Esophagus muscularis mucosa (tissue), 4 donors: Measurements from ENCODE around the gene ZNF169. TPM values are rescaled to one million over a fixed set of nuclear protein-coding genes. Genes with fewer than 3 reads are reported as not detected.
"Not testable (repeated sequence)": the region's sequence is repeated elsewhere in the genome, so short reads cannot be mapped to it uniquely, and the experiment has no call there.

Experiments
- DNase-seq: peaks from one replicate; pipeline ENCODE4 v3.0.0-alpha.2; 2017; ENCODE audit errors: extremely low spot score
- H3K27ac ChIP-seq, 4 donors: fragments of 200-600 bp; sonication (generic); replicated peaks in 1 of 4; 1 replicate in 3 of 4; 2 replicates in 1 of 4; pipeline ENCODE4 v1.5.1; 2016 to 2019; ENCODE audit warnings: mild to moderate bottlenecking in 1 of 4
- H3K27me3 ChIP-seq, 4 donors: fragments of 200-600 bp; sonication (generic); one replicate each; pipeline versions ENCODE4 v1.5.1 to v1.6.0; 2016 to 2019
- H3K36me3 ChIP-seq, 4 donors: fragments of 200-600 bp; sonication (generic); one replicate each; pipeline ENCODE4 v1.5.1; 2016 to 2019
- H3K4me1 ChIP-seq, 4 donors: fragments of 200-600 bp; sonication (generic); one replicate each; pipeline ENCODE4 v1.5.1; 2016 to 2019
- H3K4me3 ChIP-seq, 4 donors: fragments of 200-600 bp; sonication (generic); 1 replicate in 2 of 4; 2 replicates in 2 of 4; pipeline ENCODE4 v1.5.1; 2016 to 2019; ENCODE audit warnings: mild to moderate bottlenecking in 4 of 4, moderate library complexity in 1 of 4
- H3K9me3 ChIP-seq, 4 donors: fragments of 200-600 bp; sonication (generic); 1 replicate in 3 of 4; 2 replicates in 1 of 4; pipeline ENCODE4 v1.5.1; 2016 to 2019
- CTCF ChIP-seq, 3 experiments: fragments of 200-600 bp in 2 of 3; fragments of 450-650 bp in 1 of 3; sonication (generic) in 2 of 3; IDR thresholded peaks; one replicate each; pipeline ENCODE4 v1.5.1; 2017 to 2019; ENCODE audit warnings: antibody characterized with exemption in 3 of 3, mild to moderate bottlenecking in 2 of 3, moderate library complexity in 1 of 3
- EP300 ChIP-seq: sonication (generic); formaldehyde crosslinking; IDR thresholded peaks from one replicate; pipeline ENCODE4 v1.6.1; 2017; ENCODE audit warnings: antibody characterized with exemption
- POLR2A ChIP-seq: fragments of 450-650 bp; IDR thresholded peaks from one replicate; pipeline ENCODE4 v1.6.1; 2017; ENCODE audit warnings: antibody characterized with exemption, moderate library complexity, mild to moderate bottlenecking, low read depth
- POLR2AphosphoS5 ChIP-seq, 2 donors: sonication (generic); formaldehyde crosslinking; IDR thresholded peaks; one replicate each; pipeline ENCODE4 v1.6.1; 2017; ENCODE audit warnings: antibody characterized with exemption in 2 of 2
- WGBS: methylation state at CpG from one replicate; pipeline ENCODE4 v1.1.5; 2018; 5-methylcytosine and 5-hydroxymethylcytosine counted together
- intact Hi-C: fragments of 100-400 bp; cut with DNase I; formaldehyde crosslinking; loops from one replicate; pipeline ENCODE4 v1.15.1; 2023
- total RNA-seq, 4 donors: library from RNA; depleted of rRNA; stranded (reverse); fragments of >200 nt; gene quantifications; one replicate each; pipeline versions ENCODE4 v1.1.0 to v1.2.1, GENCODE V29; 2016

Gene ZNF169
- total RNA-seq, 4 donors from 2014 or later = 3.7 to 5.3 (median 4.3) TPM

DNA sequence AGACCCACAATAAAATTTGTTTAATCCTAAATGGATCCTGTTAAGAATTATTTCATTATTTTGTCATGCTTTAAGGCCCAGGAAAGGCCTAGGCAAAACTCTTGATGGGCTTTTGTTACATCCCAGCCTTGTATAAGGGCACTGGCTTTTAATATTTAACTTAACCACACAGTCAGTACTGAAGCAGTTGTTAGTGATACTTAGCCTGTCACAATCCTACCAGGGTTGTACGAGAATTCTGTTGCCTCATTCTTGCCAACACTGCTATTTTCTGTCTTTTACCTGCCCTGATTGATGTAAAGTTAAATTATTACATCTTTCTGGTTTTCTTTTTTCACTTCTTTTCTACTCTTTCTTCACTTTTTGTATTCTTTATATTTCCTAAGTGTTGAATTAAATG, 10.9 kb downstream of the ZNF169 start:
- Histone ChIP-seq H3K4me3 (no peak overlapping the region), H3K9me3 (no peaks in the 10 kb centered on the region), H3K27me3 (no peaks in the 10 kb centered on the region), H3K4me1 (no peaks in the 10 kb centered on the region), H3K27ac (no peak overlapping the region), H3K36me3 (no peaks in the 10 kb centered on the region)
- intact Hi-C loops = no loop called here
- no peak for TF ChIP-seq CTCF (IDR thresholded peaks at IDR 0.05)
- no peak for TF ChIP-seq POLR2A
- TF ChIP-seq EP300 = no peak
- no peak for TF ChIP-seq POLR2AphosphoS5 (IDR thresholded peaks at IDR 0.05)
- no peak for DNase-seq
- 91% methylated on average over 1 of the region's 1 CpG for WGBS

DNA sequence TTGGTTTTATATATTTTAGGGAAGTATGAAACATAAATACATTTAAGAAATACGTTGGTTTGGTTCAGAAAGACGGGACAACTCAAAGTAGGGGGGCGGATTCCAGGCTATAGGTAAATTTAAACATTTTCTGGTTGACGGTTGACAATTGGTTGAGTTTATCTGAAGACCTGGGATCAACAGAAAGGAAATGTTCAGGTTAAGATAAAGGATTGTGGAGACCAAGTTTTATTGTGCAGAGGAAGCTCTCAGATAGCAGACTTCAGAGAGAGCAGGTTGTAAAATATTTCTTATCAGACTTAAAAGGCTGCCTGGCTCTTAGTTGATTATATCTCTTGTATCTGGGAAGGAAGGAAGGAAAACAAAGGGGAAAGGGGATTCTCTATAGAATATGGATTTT, 17.9 kb downstream of the ZNF169 start:
- 95% methylated on average over 4 of the region's 4 CpGs for whole genome bisulfite sequencing
- H3K27me3 ChIP-seq, H3K4me3 ChIP-seq, H3K27ac ChIP-seq, DNase-seq, H3K4me1 ChIP-seq, H3K9me3 ChIP-seq, intact Hi-C loops: not testable (repeated sequence)
- H3K36me3 ChIP-seq = peaks cover 13 to 23% (median 20%) of the 10 kb centered on the region in 4 donors

- no peaks in the 10 kb centered on the region for H3K4me1 ChIP-seq
- peaks cover 13 to 30% (median 20%) of the 10 kb centered on the region in 4 donors for H3K36me3 ChIP-seq
- no peak for DNase-seq
- no peaks in the 10 kb centered on the region for H3K27me3 ChIP-seq
- no peak overlapping the region for H3K4me3 ChIP-seq
- intact Hi-C loops = no loop called here
- H3K27ac ChIP-seq = no peak overlapping the region
- no peaks in the 10 kb centered on the region for H3K9me3 ChIP-seq
- TF ChIP-seq POLR2AphosphoS5 (IDR thresholded peaks at IDR 0.05) (no peak), CTCF (IDR thresholded peaks at IDR 0.05) (no peak), POLR2A (no peak)
- 91% methylated on average over 6 of the region's 6 CpGs for WGBS
These were observed 18.9 kb downstream of the ZNF169 start for GRCh38 chr9:94277885-94278536.

GRCh38 chr9:94280409-94280989, 21.4 kb downstream of the ZNF169 start:
- Histone ChIP-seq H3K9me3 (no peaks in the 10 kb centered on the region), H3K27ac (no peak overlapping the region), H3K36me3 (peaks cover 13 to 34% (median 20%) of the 10 kb centered on the region in 4 donors), H3K27me3 (no peaks in the 10 kb centered on the region), H3K4me3 (no peak overlapping the region), H3K4me1 (no peaks in the 10 kb centered on the region)
- intact Hi-C loops = no loop called here
- no peak for DNase-seq
- WGBS = 89% methylated on average over 9 of the region's 9 CpGs
- no peak for TF ChIP-seq POLR2AphosphoS5 (IDR thresholded peaks at IDR 0.05)
- TF ChIP-seq CTCF (IDR thresholded peaks at IDR 0.05) = no peak
- TF ChIP-seq EP300 = no peak
- TF ChIP-seq POLR2A = no peak

- intact Hi-C loops = no loop called here
- TF ChIP-seq CTCF (IDR thresholded peaks at IDR 0.05) = no peak
- no peaks in the 10 kb centered on the region for H3K4me1 ChIP-seq
- no peak overlapping the region for H3K27ac ChIP-seq
- H3K27me3 ChIP-seq = no peaks in the 10 kb centered on the region
- no peak overlapping the region for H3K4me3 ChIP-seq
- no peak for DNase-seq
- H3K9me3 ChIP-seq = no peaks in the 10 kb centered on the region
- H3K36me3 ChIP-seq = peaks cover 13 to 34% (median 20%) of the 10 kb centered on the region in 4 donors
These were observed 22.0 kb downstream of the ZNF169 start for GRCh38 chr9:94281101-94281500.
